HL-60 (cell line): ENCODE results near the gene NMRAL1.

Source experiments
- CTCF ChIP-seq: IDR thresholded peaks from one replicate; pipeline ENCODE4 v1.5.1; 2011; ENCODE audit warnings: low read length, control low read depth, inconsistent platforms; ENCODE audit not compliant: insufficient read depth
- POLR2AphosphoS5 ChIP-seq: IDR thresholded peaks from 2 replicates; pipeline ENCODE4 v1.6.1; 2012; ENCODE audit warnings: low read depth

- TF ChIP-seq CTCF = no peak
- TF ChIP-seq POLR2AphosphoS5 = no peak
Measured at GRCh38 chr16:4489030-4489429, 14.6 kb upstream of the NMRAL1 start.
